Ovary (tissue), 9 donors: ENCODE results near the gene STEAP3. TPM values are rescaled to one million over a fixed set of nuclear protein-coding genes. Genes with fewer than 3 reads are reported as not detected.
A peak's percentile ranks its signal among the peaks of the same experiment; 100 is the strongest.

Source experiments
- DNase-seq, 5 donors: peaks; one replicate each; pipeline ENCODE4 v3.0.0-alpha.2; 2019 to 2020
- H3K27ac ChIP-seq, 2 donors: fragments of 200-600 bp; one replicate each; pipeline versions ENCODE4 v1.5.1 to v1.8.0; 2019 to 2022
- H3K27me3 ChIP-seq: fragments of 200-600 bp; one replicate; pipeline ENCODE4 v1.8.0; 2022
- H3K36me3 ChIP-seq: fragments of 200-600 bp; sonication (generic); one replicate; pipeline ENCODE4 v1.5.1; 2019
- H3K4me1 ChIP-seq: one replicate; pipeline ENCODE4 v1.8.1; 2013; ENCODE audit warnings: mild to moderate bottlenecking, moderate library complexity; ENCODE audit not compliant: insufficient read depth
- H3K4me3 ChIP-seq: fragments of 200-600 bp; sonication (generic); one replicate; pipeline ENCODE4 v1.5.1; 2017
- H3K9me3 ChIP-seq, 2 donors: fragments of 200-600 bp in 1 of 2; sonication (generic) in 1 of 2; one replicate each; pipeline versions ENCODE4 v1.5.1 to v1.8.1; 2013 to 2019; ENCODE audit warnings: mild to moderate bottlenecking in 1 of 2, moderate library complexity in 1 of 2
- EP300 ChIP-seq: sonication (generic); formaldehyde crosslinking; IDR thresholded peaks from one replicate; pipeline ENCODE4 v1.6.1; 2017; ENCODE audit warnings: antibody characterized with exemption
- POLR2A ChIP-seq: fragments of 450-650 bp; IDR thresholded peaks from one replicate; pipeline ENCODE4 v1.6.1; 2017; ENCODE audit warnings: antibody characterized with exemption, mild to moderate bottlenecking, moderate library complexity
- WGBS, 3 donors: extraction: QIAGEN DNeasy Blood & Tissue Kit in 1 of 3; methylation state at CpG; one replicate each; pipeline versions ENCODE4 v1.1.5 to v1.1.7; 2013 to 2017; 5-methylcytosine and 5-hydroxymethylcytosine counted together
- intact Hi-C, 4 donors: fragments of 100-400 bp; cut with DNase I; formaldehyde crosslinking; loops; one replicate each; pipeline versions ENCODE4 v1.11.0 to v1.15.1; 2022 to 2023
- polyA plus RNA-seq, 2 donors: library from polyadenylated mRNA; stranded (reverse); fragments of 200-250 nt in 1 of 2; fragments of 350-450 nt in 1 of 2; fragmentation: Illumina TruSeq in 1 of 2; extraction: RNeasy Lipid Tissue Mini Kit (QIAGEN cat#74804) in 1 of 2; gene quantifications; one replicate each; pipeline ENCODE4 v1.2.3, GENCODE V29; 2013 to 2014
- total RNA-seq, 7 donors: library from RNA; depleted of rRNA in 2 of 7; stranded (reverse); fragments of >200 nt in 2 of 7; fragmentation: NEBNext Ultra II Directional in 3 of 7; extraction: Animal tissue kit (Norgen Biotek cat#: 25700) in 3 of 7; gene quantifications; one replicate each; pipeline versions ENCODE4 v1.1.0 to v1.2.4, GENCODE V29; 2016 to 2023
- TF ChIP-seq, protein P1 (sequence below), 3 donors: fragments of 450-650 bp in 2 of 3; fragments of 200-600 bp in 1 of 3; IDR thresholded peaks; one replicate each; pipeline versions ENCODE4 v1.5.1 to v1.8.0; 2016 to 2022; ENCODE audit warnings: antibody characterized with exemption in 3 of 3, mild to moderate bottlenecking in 1 of 3
- donor health status: DM: no; HTN: no; CAD: no; lungs with moderate emphysema.
- donor health status: DM: no; HTN: no; CAD: no.
- donor health status: Bipolar disorder and iron deficiency.
- donor health status: DM: yes; HTN: yes; CAD: no.
- donor health status: DM: no; HTN: no; CAD: no.
- donor health status: DM: yes; HTN: yes; CAD: no.

Gene STEAP3
- total and polyA plus RNA-seq, 9 donors = 2.3 to 13.3 (median 5.8) TPM

DNA sequence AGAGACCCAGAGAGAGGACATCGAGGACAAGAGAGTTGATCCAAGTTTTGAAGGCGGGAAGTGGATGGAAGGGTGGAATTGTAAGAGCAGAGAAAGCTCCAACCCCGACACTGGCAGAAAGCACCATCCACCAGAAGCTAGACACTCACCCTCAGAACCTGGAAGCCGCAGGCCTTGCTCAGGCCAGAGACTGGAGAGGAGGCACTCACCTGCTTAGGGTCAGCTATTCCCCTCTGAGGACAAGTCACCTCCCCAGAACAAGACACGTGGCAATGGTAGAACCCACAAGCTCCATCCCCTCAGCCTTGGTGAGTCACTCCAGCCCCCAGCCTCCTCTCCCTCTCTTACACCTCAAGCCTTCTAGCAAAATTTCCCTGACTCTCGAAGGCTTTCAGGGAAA is 64.9 kb downstream of the STEAP3 start:
- TF ChIP-seq EP300 (no peak), POLR2A (no peak)
- TF ChIP-seq, protein P1, sequence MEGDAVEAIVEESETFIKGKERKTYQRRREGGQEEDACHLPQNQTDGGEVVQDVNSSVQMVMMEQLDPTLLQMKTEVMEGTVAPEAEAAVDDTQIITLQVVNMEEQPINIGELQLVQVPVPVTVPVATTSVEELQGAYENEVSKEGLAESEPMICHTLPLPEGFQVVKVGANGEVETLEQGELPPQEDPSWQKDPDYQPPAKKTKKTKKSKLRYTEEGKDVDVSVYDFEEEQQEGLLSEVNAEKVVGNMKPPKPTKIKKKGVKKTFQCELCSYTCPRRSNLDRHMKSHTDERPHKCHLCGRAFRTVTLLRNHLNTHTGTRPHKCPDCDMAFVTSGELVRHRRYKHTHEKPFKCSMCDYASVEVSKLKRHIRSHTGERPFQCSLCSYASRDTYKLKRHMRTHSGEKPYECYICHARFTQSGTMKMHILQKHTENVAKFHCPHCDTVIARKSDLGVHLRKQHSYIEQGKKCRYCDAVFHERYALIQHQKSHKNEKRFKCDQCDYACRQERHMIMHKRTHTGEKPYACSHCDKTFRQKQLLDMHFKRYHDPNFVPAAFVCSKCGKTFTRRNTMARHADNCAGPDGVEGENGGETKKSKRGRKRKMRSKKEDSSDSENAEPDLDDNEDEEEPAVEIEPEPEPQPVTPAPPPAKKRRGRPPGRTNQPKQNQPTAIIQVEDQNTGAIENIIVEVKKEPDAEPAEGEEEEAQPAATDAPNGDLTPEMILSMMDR (IDR thresholded peaks at IDR 0.05) = no peak
- DNase-seq = no peak
- Histone ChIP-seq H3K4me1 (no peaks in the 10 kb centered on the region), H3K4me3 (no peak overlapping the region), H3K27ac (no peak overlapping the region), H3K9me3 (no peaks in the 10 kb centered on the region), H3K27me3 (no peaks in the 10 kb centered on the region), H3K36me3 (no peaks in the 10 kb centered on the region)
- intact Hi-C loops = loop anchor here in 1 of 4 donors (5.0 kb wide), 1 partner anchor 276 kb away; no protein-coding TSS in a partner anchor
- 81 to 89% (median 84%) methylated on average over 6 of the region's 6 CpGs for WGBS, 3 donors

DNA sequence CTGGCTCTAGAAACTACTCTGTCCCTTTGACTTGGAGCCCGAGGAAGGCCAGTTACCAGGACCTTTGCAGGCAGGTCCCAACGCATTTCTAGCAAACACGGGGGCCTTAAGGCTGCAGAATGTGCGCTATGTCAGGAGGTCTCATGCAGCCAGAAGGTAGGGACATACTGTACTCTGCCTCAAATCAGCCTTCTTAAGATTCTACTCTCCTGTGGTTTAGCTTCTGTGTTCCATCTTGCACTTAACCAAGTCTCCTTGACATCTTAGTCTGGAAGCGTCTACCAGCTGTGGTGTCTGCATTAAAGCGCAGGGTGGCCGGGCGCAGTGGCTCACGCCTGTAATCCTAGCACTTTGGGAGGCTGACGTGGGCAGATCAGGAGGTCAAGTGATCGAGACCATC is 65.5 kb downstream of the STEAP3 start:
- intact Hi-C loops = loop anchor here in 1 of 4 donors (5.0 kb wide), 1 partner anchor 277 kb away; no protein-coding TSS in a partner anchor
- DNase-seq = peak in 1 of 5 donors; percentile 60
- no peaks in the 10 kb centered on the region for H3K36me3 ChIP-seq
- H3K27me3 ChIP-seq = no peaks in the 10 kb centered on the region
- 28 to 66% (median 49%) methylated on average over 11 of the region's 11 CpGs for WGBS, 3 donors
- no peak overlapping the region for H3K4me3 ChIP-seq
- no peak overlapping the region for H3K27ac ChIP-seq
- TF ChIP-seq, protein P1 (IDR thresholded peaks at IDR 0.05) = no peak
- TF ChIP-seq EP300 (no peak), POLR2A (no peak)
- H3K4me1 ChIP-seq = no peaks in the 10 kb centered on the region
- H3K9me3 ChIP-seq = no peaks in the 10 kb centered on the region

DNA sequence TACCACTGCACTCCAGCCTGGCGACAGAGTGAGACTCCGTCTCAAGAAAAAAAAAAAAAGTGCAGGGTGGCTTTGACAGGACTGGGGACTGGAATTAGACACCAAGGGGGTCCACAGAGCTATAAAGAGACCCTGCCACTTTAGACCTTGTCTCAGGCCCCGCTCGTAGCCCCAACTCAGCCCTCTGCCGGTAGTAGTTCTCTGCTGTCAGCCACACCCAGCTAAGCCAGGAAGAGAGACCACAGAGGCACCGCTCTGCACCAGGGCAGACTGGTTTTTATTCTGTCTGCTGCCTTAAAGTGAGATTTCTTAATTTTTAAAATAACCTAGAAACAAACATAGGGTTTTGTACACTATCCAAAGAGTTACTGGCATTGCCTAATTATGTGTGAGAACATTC is 66.0 kb downstream of the STEAP3 start:
- Histone ChIP-seq H3K9me3 (no peaks in the 10 kb centered on the region), H3K27ac (no peak overlapping the region)

DNA sequence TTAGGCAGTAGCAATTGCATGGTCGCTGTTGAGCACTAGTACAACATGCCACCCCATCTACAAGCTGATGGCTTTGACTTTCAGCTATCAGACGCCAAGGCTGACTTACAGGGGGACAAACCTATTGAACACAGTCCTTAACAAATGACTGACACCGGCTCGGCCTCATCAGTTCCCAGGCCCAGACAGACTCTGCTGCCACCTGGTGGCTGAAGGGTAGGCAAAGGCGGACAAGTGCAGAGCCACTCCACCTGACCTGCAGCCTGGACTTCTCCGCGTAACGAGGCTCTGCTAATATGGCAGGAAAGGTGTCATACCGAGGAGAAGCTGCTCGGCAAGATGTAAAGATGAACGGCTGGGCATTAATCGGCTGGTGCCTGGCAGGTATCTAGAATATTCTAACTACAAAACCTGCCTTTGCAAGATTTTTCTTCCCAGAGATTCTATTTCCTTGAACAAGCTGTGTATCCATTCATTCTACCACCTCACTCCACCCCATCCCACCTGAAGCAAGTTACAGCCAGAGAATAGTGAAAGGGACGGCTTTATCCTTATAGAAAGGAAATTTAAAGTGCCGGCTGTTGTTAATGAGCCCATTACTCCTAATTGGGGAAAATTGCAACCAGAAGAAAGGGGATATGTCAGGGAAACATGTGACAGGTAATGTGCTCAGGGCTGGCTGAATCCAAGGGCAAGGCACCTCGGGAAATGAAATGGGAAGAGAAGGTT is 67.4 kb downstream of the STEAP3 start:
- H3K27ac ChIP-seq = no peak overlapping the region
- no peak overlapping the region for H3K4me3 ChIP-seq
- H3K9me3 ChIP-seq = no peaks in the 10 kb centered on the region
- H3K27me3 ChIP-seq = no peaks in the 10 kb centered on the region
- no peak for TF ChIP-seq POLR2A
- TF ChIP-seq EP300 = no peak
- TF ChIP-seq, protein P1 (IDR thresholded peaks at IDR 0.05) = peak; percentile 44 to 68 (median 64)
- intact Hi-C loops = loop anchor here in 1 of 4 donors (2.0 to 10.0 kb wide), 2 partner anchors 278 to 406 kb away; no protein-coding TSS in a partner anchor
- DNase-seq = peak in 4 of 5 donors; percentile 76 to 83 (median 79)
- no peaks in the 10 kb centered on the region for H3K36me3 ChIP-seq
- 50 to 78% (median 54%) methylated on average over 15 of the region's 15 CpGs for WGBS, 3 donors
- no peaks in the 10 kb centered on the region for H3K4me1 ChIP-seq

More for the DNA sequence above, 66.0 kb downstream of the STEAP3 start:
- DNase-seq = no peak
- intact Hi-C loops = loop anchor here in 2 of 4 donors (2.0 to 10.0 kb wide), 3 partner anchors 277 to 405 kb away; no protein-coding TSS in a partner anchor
- Histone ChIP-seq H3K27me3 (no peaks in the 10 kb centered on the region), H3K4me3 (no peak overlapping the region), H3K4me1 (no peaks in the 10 kb centered on the region), H3K36me3 (no peaks in the 10 kb centered on the region)
- TF ChIP-seq POLR2A = no peak
- no peak for TF ChIP-seq EP300
- TF ChIP-seq, protein P1 (IDR thresholded peaks at IDR 0.05) = no peak
- WGBS, 3 donors = 80 to 92% (median 84%) methylated on average over 6 of the region's 6 CpGs
